Endodermal cell (in vitro differentiated cells): ENCODE measurements around the gene MAEL. TPM values are rescaled to one million over a fixed set of nuclear protein-coding genes. Genes with fewer than 3 reads are reported as not detected.

Source experiments
- DNase-seq: peaks from one replicate; pipeline ENCODE4 v3.0.0-alpha.2; 2017
- H3K27ac ChIP-seq: 2 replicates; pipeline ENCODE4 v1.5.1; 2013; ENCODE audit warnings: mild to moderate bottlenecking, low read depth, low read length, moderate library complexity
- H3K27me3 ChIP-seq: 2 replicates; pipeline ENCODE4 v1.6.1; 2013; ENCODE audit warnings: mild to moderate bottlenecking, low read length, moderate library complexity; ENCODE audit not compliant: insufficient read depth, control insufficient read depth, poor library complexity, severe bottlenecking
- H3K36me3 ChIP-seq: 2 replicates; pipeline ENCODE4 v1.7.0; 2013; ENCODE audit warnings: mild to moderate bottlenecking, low read length, moderate library complexity; ENCODE audit not compliant: control insufficient read depth, insufficient read depth
- H3K4me1 ChIP-seq: one replicate; pipeline ENCODE4 v1.7.0; 2013; ENCODE audit warnings: low read length; ENCODE audit not compliant: control insufficient read depth, insufficient read depth
- H3K4me3 ChIP-seq: 2 replicates; pipeline ENCODE4 v1.5.1; 2013; ENCODE audit warnings: mild to moderate bottlenecking, low read length, moderate library complexity
- H3K9ac ChIP-seq: 2 replicates; pipeline ENCODE4 v1.6.1; 2013; ENCODE audit warnings: mild to moderate bottlenecking, low read length, moderate library complexity; ENCODE audit not compliant: poor library complexity, severe bottlenecking; ENCODE audit errors: extremely low read depth
- H3K9me3 ChIP-seq: 2 replicates; pipeline ENCODE4 v1.6.1; 2013; ENCODE audit warnings: mild to moderate bottlenecking, low read length, moderate library complexity; ENCODE audit not compliant: control insufficient read depth
- H3K27ac Mint-ChIP-seq: 2 replicates; pipeline ENCODE4 v1.8.0; 2020; ENCODE audit warnings: mixed read lengths
- H3K27me3 Mint-ChIP-seq: 2 replicates; pipeline ENCODE4 v1.8.0; 2021; ENCODE audit warnings: mild to moderate bottlenecking, mixed read lengths; ENCODE audit not compliant: insufficient read depth
- H3K36me3 Mint-ChIP-seq: 2 replicates; pipeline ENCODE4 v1.8.0; 2020; ENCODE audit warnings: low read depth, mixed read lengths
- H3K4me1 Mint-ChIP-seq: 2 replicates; pipeline ENCODE4 v1.8.0; 2020; ENCODE audit warnings: mixed read lengths
- H3K4me3 Mint-ChIP-seq: 2 replicates; pipeline ENCODE4 v1.8.0; 2020; ENCODE audit warnings: mild to moderate bottlenecking, moderate library complexity, mixed read lengths
- H3K9me3 Mint-ChIP-seq: 2 replicates; pipeline ENCODE4 v1.8.0; 2020; ENCODE audit warnings: mild to moderate bottlenecking, mixed read lengths
- CTCF ChIP-seq: fragments of 200-600 bp; sonication (generic); conservative IDR thresholded peaks from 2 replicates; pipeline ENCODE4 v1.5.0; 2021; ENCODE audit warnings: antibody characterized with exemption, mild to moderate bottlenecking
- WGBS, 2 experiments: methylation state at CpG; one replicate each; pipeline versions ENCODE4 v1.1.5 to v1.1.7; 2013; ENCODE audit warnings: missing lambda C conversion rate in 2 of 2, mixed read lengths in 1 of 2; ENCODE audit not compliant: insufficient coverage in 1 of 2, insufficient read length in 1 of 2; 5-methylcytosine and 5-hydroxymethylcytosine counted together
- total RNA-seq, 2 donors: library from RNA; stranded (reverse); fragmentation: NEBNext Ultra II Directional in 1 of 2; extraction: Animal tissue kit (Norgen Biotek cat#: 25700) in 1 of 2; gene quantifications; 2 replicates in 1 of 2; 3 replicates in 1 of 2; pipeline ENCODE4 v1.2.1, GENCODE V29; 2021

MAEL gene
- total RNA-seq, 2 donors from 2014 or later, result 0.27 TPM; not detected in 1

DNA sequence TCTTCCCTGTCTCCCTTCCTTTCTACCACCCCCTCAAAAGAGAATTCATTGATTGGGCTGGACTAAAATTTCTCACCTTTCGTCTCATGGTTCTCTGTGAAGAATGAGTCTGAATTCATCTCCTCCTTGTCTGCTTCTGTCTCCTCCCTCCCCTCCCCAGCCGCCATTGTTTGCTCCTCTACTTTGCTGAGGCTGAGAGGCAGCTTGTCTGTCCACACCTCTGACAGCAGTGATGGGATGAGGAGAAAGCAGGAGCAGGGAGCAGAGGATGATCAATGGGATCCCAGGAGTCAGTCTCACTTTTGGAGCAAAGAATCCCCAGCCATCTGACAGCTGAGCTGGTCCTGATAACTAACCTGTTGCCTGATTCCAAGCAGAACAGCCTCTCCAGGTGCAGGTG, 16.3 kb upstream of the MAEL start:
- DNase-seq, result no peak
- no peak overlapping the region for H3K27ac Mint-ChIP-seq
- H3K36me3 ChIP-seq, result no peaks in the 10 kb centered on the region
- H3K9me3 Mint-ChIP-seq, result no peaks in the 10 kb centered on the region
- H3K4me1 ChIP-seq, result no peaks in the 10 kb centered on the region
- H3K27me3 Mint-ChIP-seq, result peaks cover 78% of the 10 kb centered on the region
- WGBS, 2 experiments, result 46 to 50% methylated on average over 1 to 2 of the region's 2 CpGs
- no peak overlapping the region for H3K9ac ChIP-seq
- no peak overlapping the region for H3K4me3 Mint-ChIP-seq
- no peak for TF ChIP-seq CTCF
- H3K4me3 ChIP-seq, result no peak overlapping the region
- H3K4me1 Mint-ChIP-seq, result peaks cover 6% of the 10 kb centered on the region
- peaks cover 54% of the 10 kb centered on the region for H3K27me3 ChIP-seq
- H3K9me3 ChIP-seq, result no peaks in the 10 kb centered on the region
- H3K36me3 Mint-ChIP-seq, result no peaks in the 10 kb centered on the region
- peak overlapping the region; percentile 34 for H3K27ac ChIP-seq

DNA sequence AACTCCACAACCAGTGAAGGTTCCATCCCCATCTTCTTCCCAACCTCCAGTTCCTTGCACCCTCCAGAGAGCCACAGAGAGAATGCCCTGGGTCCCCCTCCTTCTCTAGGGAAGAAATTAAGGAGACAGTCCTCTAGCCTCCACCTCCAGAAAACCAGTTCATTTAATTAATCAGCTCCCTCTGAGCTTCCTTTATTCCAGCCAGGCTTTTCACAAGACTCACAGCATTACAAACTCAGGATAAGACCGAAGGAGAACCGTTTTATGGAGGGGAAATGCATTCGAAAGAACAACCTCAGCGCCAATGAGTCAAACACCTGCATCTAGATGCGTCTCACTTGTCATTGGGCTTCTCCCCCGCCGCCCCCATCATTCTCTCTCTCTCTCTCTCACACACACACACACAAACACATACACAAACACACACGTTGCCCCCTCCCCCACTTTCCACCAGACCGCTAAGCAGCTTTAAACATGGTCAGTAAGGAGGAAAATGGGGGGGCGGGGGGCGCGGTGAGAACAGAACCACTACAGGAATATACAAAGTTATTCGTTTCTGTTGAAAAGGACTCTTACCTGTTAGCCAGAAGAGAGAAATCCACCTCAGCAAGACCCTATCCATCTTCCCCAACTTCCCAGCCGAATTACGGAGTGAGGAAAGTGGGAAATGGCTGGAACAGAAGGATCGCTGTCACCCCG, 14.3 kb upstream of the MAEL start:
- DNase-seq, result peak; percentile 61
- no peaks in the 10 kb centered on the region for H3K36me3 Mint-ChIP-seq
- Histone ChIP-seq H3K36me3 (no peaks in the 10 kb centered on the region), H3K9me3 (no peaks in the 10 kb centered on the region), H3K27ac (peak overlapping the region; percentile 50), H3K4me1 (no peaks in the 10 kb centered on the region), H3K9ac (no peak overlapping the region), H3K4me3 (peak overlapping the region; percentile 74), H3K27me3 (peaks cover 74% of the 10 kb centered on the region)
- TF ChIP-seq CTCF, result no peak
- H3K27me3 Mint-ChIP-seq, result peaks cover 93% of the 10 kb centered on the region
- H3K27ac Mint-ChIP-seq, result no peak overlapping the region
- 3% methylated on average over 15 of the region's 17 CpGs; no CpG with 5 or more reads in 1 of the 2 experiments for WGBS, 2 experiments
- no peaks in the 10 kb centered on the region for H3K9me3 Mint-ChIP-seq
- peak overlapping the region; percentile 58 for H3K4me3 Mint-ChIP-seq
- peaks cover 6% of the 10 kb centered on the region for H3K4me1 Mint-ChIP-seq

- peak; percentile 87 for DNase-seq
- Mint-ChIP-seq H3K27ac (no peak within 1 kb of the TSS), H3K4me3 (peak within 1 kb of the TSS; percentile 58), H3K9me3 (no peaks in the 10 kb centered on the region), H3K4me1 (peaks cover 6% of the 10 kb centered on the region), H3K27me3 (peaks cover 90% of the 10 kb centered on the region), H3K36me3 (no peaks in the 10 kb centered on the region)
- 1 to 2% methylated on average over 30 to 97 of the region's 97 CpGs for WGBS, 2 experiments
- H3K9ac ChIP-seq, result no peak within 1 kb of the TSS
- no peaks in the 10 kb centered on the region for H3K4me1 ChIP-seq
- H3K4me3 ChIP-seq, result peak within 1 kb of the TSS; percentile 78
- no peaks in the 10 kb centered on the region for H3K9me3 ChIP-seq
- peak within 1 kb of the TSS; percentile 61 for H3K27ac ChIP-seq
- no peaks in the 10 kb centered on the region for H3K36me3 ChIP-seq
- peaks cover 81% of the 10 kb centered on the region for H3K27me3 ChIP-seq
- peak; percentile 25 for TF ChIP-seq CTCF
These were observed 13.5 kb upstream of the MAEL start, which contains the start of gene ILDR2 for GRCh38 chr1:166975361-166976129. Gene ILDR2, minus strand, starts transcription at chr1:166975540. Its CDS starts 272 bp downstream, at chr1:166975268.
